ENCODE measurements around the gene CABP2. TPM values are rescaled to one million over a fixed set of nuclear protein-coding genes. Genes with fewer than 3 reads are reported as not detected.

Gene CABP2
- total and polyA plus RNA-seq, 4 donors: not detected

GRCh38 chr11:67523556-67524479 lies 572 bp upstream of the CABP2 start:
- Histone ChIP-seq H3K9ac (ENCODE audit: insufficient read depth in 1 of 2, low read length in 2 of 2) (no peak overlapping the region), H3K36me3 (ENCODE audit: control insufficient read depth in 4 of 4, insufficient read depth in 4 of 4, low read length in 4 of 4) (no peaks in the 10 kb centered on the region), H3K9me3 (ENCODE audit: control insufficient read depth in 4 of 4, insufficient read depth in 3 of 4, low read length in 3 of 4) (peaks cover 0 to 2% (median 0%) of the 10 kb centered on the region in 4 donors), H3K27ac (ENCODE audit: low read depth in 1 of 2, low read length in 1 of 2) (no peak overlapping the region), H3K4me3 (no peak overlapping the region), H3K27me3 (ENCODE audit: control insufficient read depth in 3 of 3, insufficient read depth in 3 of 3, low read length in 2 of 3) (peaks cover 0 to 4% (median 0%) of the 10 kb centered on the region in 3 donors), H3K4me1 (ENCODE audit: control insufficient read depth in 5 of 5, insufficient read depth in 5 of 5, low read length in 5 of 5) (no peaks in the 10 kb centered on the region)
- no peak for TF ChIP-seq CTCF (IDR thresholded peaks at IDR 0.05; ENCODE audit: control extremely low read depth, extremely low read depth)
- 83 to 87% methylated on average over 24 to 25 of the region's 25 CpGs for WGBS, 2 donors
- no peak for DNase-seq
- ATAC-seq (ENCODE audit: insufficient read depth, low FRiP score): no peak

GRCh38 chr11:67522338-67522737 lies 908 bp downstream of the CABP2 start:
- no peak overlapping the region for H3K4me3 ChIP-seq
- peaks cover 0 to 4% (median 0%) of the 10 kb centered on the region in 3 donors for H3K27me3 ChIP-seq (ENCODE audit: control insufficient read depth in 3 of 3, insufficient read depth in 3 of 3, low read length in 2 of 3)
- H3K9me3 ChIP-seq (ENCODE audit: control insufficient read depth in 4 of 4, insufficient read depth in 3 of 4, low read length in 3 of 4): peaks cover 0 to 2% (median 0%) of the 10 kb centered on the region in 4 donors
- ATAC-seq (ENCODE audit: insufficient read depth, low FRiP score): no peak
- DNase-seq: no peak
- H3K36me3 ChIP-seq (ENCODE audit: control insufficient read depth in 4 of 4, insufficient read depth in 4 of 4, low read length in 4 of 4): no peaks in the 10 kb centered on the region
- TF ChIP-seq CTCF (IDR thresholded peaks at IDR 0.05; ENCODE audit: control extremely low read depth, extremely low read depth): no peak
- no peaks in the 10 kb centered on the region for H3K4me1 ChIP-seq (ENCODE audit: control insufficient read depth in 5 of 5, insufficient read depth in 5 of 5, low read length in 5 of 5)
- 88 to 92% methylated on average over 15 of the region's 15 CpGs for WGBS, 2 donors
- no peak overlapping the region for H3K27ac ChIP-seq (ENCODE audit: low read depth in 1 of 2, low read length in 1 of 2)
- H3K9ac ChIP-seq (ENCODE audit: insufficient read depth in 1 of 2, low read length in 2 of 2): no peak overlapping the region

- Histone ChIP-seq H3K36me3 (ENCODE audit: control insufficient read depth in 4 of 4, insufficient read depth in 4 of 4, low read length in 4 of 4) (no peaks in the 10 kb centered on the region), H3K9ac (ENCODE audit: insufficient read depth in 1 of 2, low read length in 2 of 2) (no peak overlapping the region), H3K4me1 (ENCODE audit: control insufficient read depth in 5 of 5, insufficient read depth in 5 of 5, low read length in 5 of 5) (no peaks in the 10 kb centered on the region), H3K4me3 (no peak overlapping the region), H3K27ac (ENCODE audit: low read depth in 1 of 2, low read length in 1 of 2) (no peak overlapping the region), H3K9me3 (ENCODE audit: control insufficient read depth in 4 of 4, insufficient read depth in 3 of 4, low read length in 3 of 4) (peaks cover 0 to 2% (median 0%) of the 10 kb centered on the region in 4 donors), H3K27me3 (ENCODE audit: control insufficient read depth in 3 of 3, insufficient read depth in 3 of 3, low read length in 2 of 3) (peaks cover 0 to 4% (median 0%) of the 10 kb centered on the region in 3 donors)
- no peak for TF ChIP-seq CTCF (IDR thresholded peaks at IDR 0.05; ENCODE audit: control extremely low read depth, extremely low read depth)
- DNase-seq (no peak), ATAC-seq (ENCODE audit: insufficient read depth, low FRiP score) (no peak)
- 77 to 84% methylated on average over 10 of the region's 10 CpGs for WGBS, 2 donors
Observed at GRCh38 chr11:67521924-67522323, 1.3 kb downstream of the CABP2 start.

Measured in lung (tissue), 12 donors.